Stimulated activated CD8-positive, alpha-beta memory T cell treated with anti-CD3 and anti-CD28 coated beads, Interleukin-7, amount 100 ng/mL, for 1 hour (primary cell): ENCODE results near the gene ZNF142.
"Not testable (repeated sequence)": the region's sequence is repeated elsewhere in the genome, so short reads cannot be mapped to it uniquely, and the experiment has no call there.

Source experiments
- DNase-seq, 2 donors: peaks; one replicate each; pipeline ENCODE4 v3.0.0-alpha.2; 2020; ENCODE audit warnings: low read depth in 2 of 2

The ZNF142 gene, protein sequence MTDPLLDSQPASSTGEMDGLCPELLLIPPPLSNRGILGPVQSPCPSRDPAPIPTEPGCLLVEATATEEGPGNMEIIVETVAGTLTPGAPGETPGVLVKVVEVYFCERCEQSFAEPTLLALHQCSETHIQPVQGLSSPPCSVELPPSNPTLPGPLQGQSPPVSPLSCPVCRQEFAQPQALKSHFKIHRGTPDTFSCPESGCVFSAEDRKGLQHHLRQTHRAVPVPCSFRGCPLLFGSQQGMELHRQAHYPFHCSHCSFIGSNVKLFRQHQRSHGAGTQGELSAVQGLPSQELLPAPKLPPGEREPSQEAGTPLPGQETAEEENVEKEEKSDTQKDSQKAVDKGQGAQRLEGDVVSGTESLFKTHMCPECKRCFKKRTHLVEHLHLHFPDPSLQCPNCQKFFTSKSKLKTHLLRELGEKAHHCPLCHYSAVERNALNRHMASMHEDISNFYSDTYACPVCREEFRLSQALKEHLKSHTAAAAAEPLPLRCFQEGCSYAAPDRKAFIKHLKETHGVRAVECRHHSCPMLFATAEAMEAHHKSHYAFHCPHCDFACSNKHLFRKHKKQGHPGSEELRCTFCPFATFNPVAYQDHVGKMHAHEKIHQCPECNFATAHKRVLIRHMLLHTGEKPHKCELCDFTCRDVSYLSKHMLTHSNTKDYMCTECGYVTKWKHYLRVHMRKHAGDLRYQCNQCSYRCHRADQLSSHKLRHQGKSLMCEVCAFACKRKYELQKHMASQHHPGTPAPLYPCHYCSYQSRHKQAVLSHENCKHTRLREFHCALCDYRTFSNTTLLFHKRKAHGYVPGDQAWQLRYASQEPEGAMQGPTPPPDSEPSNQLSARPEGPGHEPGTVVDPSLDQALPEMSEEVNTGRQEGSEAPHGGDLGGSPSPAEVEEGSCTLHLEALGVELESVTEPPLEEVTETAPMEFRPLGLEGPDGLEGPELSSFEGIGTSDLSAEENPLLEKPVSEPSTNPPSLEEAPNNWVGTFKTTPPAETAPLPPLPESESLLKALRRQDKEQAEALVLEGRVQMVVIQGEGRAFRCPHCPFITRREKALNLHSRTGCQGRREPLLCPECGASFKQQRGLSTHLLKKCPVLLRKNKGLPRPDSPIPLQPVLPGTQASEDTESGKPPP (N-terminal part only)

DNA sequence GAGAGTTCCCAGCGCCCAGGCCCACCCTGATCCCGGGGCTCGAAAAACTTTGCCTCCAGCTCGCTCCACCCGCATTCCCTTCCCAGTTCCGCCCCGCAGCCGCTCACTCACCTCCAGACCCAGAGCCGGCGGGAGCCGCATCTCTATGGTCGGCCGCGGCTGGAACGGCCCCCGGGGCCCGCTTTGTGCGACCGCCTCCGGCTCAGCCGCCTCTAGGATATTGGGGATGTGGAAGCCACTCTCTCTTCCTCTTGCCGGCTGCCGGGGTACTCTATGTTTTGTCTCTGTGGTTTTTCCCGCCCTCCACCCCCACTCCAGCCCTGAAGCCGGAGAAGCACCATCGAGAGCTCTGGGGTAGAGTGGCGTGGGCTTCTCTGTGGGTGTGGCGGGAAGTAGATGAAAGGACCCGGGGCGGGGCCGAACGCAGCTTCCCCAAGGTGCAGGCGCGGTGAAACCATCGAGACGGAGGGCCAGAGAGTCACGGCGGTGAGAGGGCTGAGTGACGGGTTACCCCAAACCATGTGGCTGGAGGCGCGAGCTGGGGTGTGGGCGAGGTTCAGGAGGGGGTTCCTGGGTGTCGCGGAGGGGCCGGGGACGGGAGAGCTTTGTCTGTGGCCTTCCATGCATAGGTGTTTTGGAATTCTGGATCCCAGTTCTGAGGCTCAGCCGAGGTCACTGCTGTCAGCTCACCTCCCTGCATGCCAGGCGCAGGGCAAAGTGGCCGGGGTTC lies at the start of gene ZNF142, which contains the start of gene BCS1L:
ZNF142 (minus strand) TSS at position 366 of the 730 bp plus-strand sequence. CDS start 3,194 bp downstream, outside the sequence.
BCS1L (plus strand) TSS at position 426 of the 730 bp plus-strand sequence. CDS start 1,305 bp downstream, outside the sequence.
- peak; percentile 78 to 83 for DNase-seq

- no peak for DNase-seq
These were observed 48.7 kb upstream of the ZNF142 start for GRCh38 chr2:218708086-218708485.

DNA sequence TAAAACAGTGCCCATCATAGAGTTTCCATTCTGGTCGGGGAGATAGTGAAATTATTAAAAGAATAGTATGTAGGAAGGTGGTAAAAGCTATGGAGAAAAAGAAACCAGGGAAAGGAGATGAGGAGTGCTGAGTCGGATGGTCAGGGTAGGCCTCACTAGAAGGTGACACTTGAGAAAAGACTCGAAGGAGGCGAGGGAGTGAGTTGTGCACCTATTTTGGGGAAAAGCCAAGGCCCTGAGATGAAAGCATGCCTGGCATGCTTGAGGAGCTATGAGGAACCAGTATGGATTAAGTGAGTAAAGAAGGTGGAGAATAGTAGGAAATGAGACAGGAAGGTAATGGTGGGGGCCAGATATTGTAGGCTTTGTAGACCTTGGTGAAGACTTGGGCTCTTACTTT lies 43.9 kb upstream of the ZNF142 start:
- no peak for DNase-seq

DNA sequence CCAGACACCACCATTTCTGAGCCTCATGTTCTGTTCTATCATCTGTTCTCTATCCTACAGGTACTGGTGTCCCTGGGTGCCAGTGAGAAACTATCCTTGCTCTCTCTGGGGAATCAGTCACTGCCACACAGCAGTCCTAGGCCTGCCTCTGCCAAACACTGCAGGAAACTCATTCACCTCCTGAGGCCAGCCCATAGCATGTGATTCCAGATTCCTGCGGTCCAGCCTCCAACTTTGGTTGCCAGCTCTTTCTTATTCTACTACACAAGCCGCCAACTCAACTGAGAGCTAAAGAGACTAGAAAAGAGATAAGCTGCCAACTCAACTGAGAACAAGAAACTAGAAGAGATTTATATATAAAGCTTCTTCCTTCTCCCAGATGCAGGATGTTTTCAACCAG lies 42.4 kb upstream of the ZNF142 start:
- no peak for DNase-seq

DNA sequence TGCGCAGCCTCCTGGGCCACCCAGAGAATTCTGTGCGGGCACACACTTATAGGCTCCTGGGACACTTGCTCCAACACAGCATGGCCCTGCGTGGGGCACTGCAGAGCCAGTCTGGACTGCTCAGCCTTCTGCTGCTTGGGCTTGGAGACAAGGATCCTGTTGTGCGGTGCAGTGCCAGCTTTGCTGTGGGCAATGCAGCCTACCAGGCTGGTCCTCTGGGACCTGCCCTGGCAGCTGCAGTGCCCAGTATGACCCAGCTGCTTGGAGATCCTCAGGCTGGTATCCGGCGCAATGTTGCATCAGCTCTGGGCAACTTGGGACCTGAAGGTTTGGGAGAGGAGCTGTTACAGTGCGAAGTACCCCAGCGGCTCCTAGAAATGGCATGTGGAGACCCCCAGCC lies 39.5 kb upstream of the ZNF142 start:
- no peak for DNase-seq

DNA sequence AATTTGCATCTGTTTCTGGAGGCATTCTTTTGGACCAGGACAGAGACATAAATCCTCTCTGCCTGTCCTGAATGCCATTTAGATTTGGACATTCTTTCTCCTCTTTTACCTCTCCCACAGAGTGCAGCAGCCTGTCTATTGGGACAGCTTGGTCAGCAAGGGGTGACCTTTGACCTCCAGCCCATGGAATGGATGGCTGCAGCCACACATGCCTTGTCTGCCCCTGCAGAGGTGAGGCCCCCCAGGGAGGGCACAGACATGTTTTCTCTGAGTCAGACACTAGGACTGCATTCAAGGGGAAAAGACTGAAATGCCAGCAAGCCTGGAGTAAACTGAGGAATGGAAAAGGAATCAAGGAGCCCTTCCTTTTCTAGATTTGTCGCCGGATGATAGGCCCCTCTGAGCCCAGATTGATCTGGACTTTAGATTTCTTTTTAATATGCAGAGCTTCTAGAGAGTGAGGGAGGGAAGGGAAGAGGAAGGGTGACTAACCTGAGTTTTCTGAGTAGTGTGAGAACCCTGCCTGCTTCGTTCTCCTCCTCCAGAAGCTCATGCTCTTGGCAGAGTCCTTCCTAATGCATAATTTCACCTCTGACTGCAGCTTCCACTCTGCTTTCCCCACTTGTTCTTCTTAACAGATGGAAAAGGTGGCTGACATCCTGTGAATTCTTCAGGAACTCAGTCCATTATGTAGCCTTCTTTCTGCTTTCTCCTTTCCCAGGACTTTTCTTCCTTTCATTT lies 35.2 kb upstream of the ZNF142 start:
- no peak for DNase-seq

GRCh38 chr2:218691234-218691633 lies 31.8 kb upstream of the ZNF142 start:
- DNase-seq, result no peak

DNA sequence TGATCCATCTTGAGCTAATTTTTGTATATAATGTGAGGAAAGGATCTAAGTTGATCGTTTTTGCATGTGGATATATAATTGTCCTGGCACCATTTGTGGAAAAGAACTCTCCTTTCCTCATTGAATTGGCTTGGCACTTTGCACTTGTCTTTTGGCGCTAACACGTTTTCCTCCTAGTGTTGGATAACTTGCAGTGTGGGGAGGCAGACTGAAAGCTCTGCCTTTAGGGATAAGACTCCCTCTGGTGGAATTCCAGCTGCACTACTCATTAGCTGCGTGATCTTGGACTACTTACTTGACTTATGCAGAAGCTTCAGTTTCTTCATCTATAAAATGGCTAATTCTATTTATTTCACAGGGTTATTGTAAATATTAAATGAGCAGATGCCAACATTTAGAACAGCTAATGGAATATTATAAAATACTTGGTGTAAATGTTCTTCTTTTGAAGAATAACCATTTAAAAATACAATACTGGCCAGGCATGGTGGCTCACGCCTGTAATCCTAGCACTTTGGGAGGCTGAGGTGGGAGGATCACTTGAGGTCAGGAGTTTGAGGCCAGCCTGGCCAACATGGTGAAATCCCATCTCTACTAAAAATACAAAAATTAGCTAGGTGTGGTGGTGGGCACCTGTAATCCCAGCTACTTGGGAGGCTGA lies 28.1 kb upstream of the ZNF142 start:
- DNase-seq, result not testable (repeated sequence)

- DNase-seq, result no peak
These were observed 20.6 kb upstream of the ZNF142 start for GRCh38 chr2:218680061-218680460.

DNA sequence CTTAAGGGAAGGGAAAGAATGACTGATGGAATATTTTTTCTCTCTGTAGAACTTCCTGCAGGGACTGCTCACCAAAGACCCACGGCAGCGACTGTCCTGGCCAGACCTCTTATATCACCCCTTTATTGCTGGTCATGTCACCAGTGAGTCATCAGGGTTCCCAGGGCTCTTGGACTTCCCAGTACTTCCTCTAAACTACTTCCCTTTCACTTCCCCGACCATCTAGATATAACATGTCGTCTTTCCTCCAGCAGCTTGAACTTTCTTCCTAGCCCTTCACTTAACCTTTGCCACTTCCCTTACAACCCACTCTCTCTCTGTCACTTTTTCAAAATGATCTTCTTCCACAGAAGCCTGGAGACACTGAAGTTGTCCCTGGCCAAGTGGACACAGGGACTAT lies 19.7 kb upstream of the ZNF142 start:
- DNase-seq, result no peak

DNA sequence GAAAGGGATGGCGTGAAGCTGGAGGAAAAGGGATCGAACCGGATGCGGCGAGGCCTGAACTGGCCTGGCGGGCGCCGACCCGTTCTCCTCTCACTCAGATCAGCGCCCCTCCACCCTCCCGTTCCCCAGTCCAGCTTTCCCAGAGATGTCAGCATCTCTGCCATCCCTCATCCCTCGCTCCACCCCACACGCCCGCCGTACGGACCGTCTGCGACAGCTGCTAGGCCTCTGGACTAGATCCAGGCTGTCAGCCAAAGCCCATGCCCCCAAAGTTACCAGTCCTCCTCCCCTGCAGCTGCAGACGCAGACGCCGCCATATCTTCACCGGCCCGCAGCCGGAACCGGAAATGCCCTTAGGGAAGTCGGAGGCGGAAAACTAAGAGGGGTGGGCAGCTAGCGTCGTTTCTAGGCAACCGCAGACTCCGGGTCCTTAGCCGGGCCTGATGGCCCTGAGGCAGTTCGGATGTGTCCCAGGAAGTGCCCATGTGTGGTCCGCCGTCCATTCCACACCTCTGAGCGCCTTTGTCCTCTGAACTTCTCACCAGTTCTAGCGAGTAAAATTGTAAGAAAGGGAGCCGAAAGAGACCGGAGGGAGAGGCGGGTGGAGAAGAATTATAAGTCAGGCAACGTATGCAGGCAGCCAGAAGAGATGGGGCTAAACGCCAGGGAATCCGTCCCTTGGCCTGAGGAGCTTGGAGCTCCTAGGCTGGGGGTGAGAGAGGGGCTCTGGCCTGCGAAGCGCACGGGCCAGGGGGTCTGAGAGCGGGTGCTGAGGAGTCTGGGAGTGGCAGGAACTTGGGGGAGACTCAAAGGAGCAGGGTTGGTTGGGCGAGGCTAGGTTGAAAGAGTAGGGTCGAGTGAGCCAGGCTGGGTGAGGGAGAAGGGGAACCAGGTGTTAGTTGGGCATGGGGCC lies 12.5 kb upstream of the ZNF142 start, which contains the start of the genes RNF25 and STK36:
RNF25 (minus strand) TSS at position 349 of the 913 bp plus-strand sequence; CDS start at position 317, 32 bp downstream.
STK36 (plus strand) TSS at position 433 of the 913 bp plus-strand sequence. CDS start 744 bp downstream, outside the sequence.
- DNase-seq, result peak; percentile 63 to 64

DNA sequence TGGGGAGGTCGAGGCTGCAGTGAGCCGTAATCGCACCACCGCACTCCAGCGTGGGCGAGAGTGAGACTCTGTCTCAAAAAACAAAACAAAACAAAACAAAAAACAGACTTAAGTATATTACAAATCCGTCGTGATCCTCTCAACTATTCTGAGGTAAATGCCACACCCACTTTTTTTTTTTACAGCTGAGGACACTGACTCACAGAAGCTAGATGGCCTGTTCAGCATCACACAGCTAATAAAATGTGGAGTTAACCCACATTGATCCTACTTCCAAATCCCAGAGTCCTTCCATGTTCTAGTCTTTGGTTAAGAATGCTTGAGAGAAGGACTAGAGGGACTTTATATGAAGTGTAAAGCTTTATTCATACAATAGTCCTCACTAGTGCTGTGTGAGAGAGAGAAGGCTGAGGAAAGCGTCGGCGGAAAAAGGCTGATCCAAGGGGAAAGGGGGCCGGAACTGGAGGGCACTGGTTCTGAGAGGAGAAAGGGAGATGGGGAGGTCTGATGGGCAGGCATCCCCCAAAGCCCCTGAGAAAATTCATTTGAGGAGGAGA lies 11.8 kb upstream of the ZNF142 start:
- no peak for DNase-seq

DNA sequence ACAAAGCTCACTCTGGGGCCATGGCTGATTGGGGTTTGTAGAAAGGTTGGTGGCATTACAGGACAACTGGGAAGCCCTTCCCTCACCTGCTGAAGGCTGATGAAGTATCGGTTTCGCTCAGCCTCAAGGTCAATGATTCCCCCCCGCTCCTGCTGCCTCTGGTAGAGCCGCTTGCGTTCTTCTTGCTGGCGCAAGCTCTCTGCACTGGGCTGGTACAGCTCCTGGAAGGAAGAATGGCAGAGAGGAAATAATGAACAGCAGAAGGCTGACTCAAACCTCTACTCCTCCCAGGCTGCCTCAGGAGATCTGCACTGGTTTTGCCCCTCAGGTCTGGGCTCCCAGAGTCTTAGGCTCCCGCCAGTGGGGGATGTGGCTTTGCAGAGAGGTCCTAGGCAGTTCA lies 5.2 kb upstream of the ZNF142 start:
- no peak for DNase-seq

DNA sequence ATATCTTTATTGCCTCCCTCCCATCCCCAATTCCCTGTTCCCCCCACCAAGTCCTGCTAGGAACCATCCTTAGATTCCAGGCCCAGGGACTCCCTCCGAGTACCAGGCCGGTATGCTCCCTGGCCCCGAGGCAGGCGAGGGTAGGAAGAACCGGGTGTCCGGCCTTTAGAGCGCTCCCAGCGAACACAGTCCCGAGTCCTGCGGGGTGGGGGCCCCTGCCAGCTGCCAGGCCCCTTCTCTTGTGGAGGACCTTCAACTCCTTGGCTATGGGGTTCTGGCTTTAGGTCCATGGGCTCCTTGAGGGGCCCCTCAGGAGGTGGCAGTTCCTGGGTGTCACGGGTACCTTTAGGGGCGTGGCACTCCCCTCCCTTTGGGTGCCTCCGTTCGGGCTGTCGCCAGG lies 4.5 kb upstream of the ZNF142 start:
- no peak for DNase-seq

- no peak for DNase-seq
These were observed 3.4 kb upstream of the ZNF142 start for GRCh38 chr2:218662827-218663226.

DNA sequence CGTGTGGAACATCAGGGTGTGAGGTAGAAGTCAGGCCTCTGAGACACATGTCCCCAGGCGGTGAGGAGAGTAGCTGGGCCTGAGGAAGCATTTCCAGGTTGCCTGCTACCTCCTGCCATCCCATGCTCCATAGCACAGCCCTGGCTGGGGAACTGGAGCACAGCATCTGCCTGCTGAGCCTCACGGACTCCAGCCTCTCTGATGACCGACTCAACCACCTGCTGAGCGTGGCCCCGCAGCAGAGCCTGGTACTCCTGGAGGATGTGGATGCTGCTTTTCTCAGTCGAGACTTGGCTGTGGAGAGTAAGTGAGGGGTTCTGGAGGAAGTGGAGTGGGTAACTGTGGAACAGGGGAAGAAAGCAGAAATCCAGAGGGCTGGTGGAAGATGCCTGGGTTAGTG lies 3.0 kb upstream of the ZNF142 start:
- no peak for DNase-seq

DNA sequence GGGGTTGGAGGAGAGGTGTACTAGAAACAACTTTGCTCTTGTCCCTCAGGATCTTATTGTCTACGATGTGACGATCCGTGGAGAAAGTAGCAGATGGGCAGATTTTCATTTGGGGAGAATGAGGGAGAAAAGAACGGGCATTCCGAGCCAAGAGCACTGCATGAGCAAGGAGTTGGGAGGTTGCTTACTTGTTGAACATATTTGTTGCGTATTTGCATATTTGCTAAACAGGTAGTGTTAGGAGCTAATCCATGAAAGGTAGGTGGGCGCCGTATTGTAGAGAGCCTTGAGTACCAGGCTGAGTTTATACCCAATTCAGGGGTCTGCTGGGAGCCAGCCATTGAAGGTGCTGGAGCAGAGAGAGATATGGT lies 550 bp upstream of the ZNF142 start:
- no peak for DNase-seq

DNA sequence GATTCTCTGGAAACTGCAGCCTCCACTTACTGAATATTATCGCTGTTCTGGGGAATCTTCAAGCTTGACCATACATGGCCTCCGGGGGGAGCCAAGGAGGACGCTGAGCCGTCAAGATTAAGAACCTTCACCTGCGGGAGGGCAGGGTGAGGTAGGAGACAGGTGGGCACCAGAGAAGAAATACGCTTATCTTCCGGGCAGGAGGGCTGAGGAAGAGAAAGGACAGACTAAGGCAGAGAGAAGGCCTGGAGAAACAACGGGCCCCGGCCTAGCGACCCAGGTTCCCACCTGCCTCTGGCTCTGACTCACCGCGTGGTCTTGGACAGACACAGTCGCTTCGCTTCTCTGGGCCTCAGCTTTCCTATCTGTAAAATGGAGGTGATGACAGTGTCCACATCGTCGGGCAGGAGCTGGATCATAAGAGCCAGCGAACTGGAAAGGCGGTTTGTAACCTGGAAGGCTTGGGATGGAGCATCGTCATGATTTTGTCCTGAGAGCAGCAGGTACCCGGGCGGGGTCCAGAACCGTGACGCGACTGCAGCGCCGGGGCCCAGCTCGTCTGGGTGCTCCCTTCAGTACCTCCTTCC lies 659 bp downstream of the ZNF142 start:
- DNase-seq, result peak in 1 of 2 donors; percentile 4
